OCI-LY3 (cell line): ENCODE data around the gene SLC25A10.

Experiments
- H2AFZ ChIP-seq: fragments of 200-600, 300-600 bp; shearing (Covaris generic); 2 replicates; pipeline ENCODE4 v1.6.0; 2014; ENCODE audit warnings: antibody characterized with exemption, low read depth, low read length
- H3K27ac ChIP-seq: fragments of 200-600, 300-600 bp; sonication (generic); 2 replicates; pipeline ENCODE4 v1.5.1; 2014; ENCODE audit warnings: mild to moderate bottlenecking, low read length, moderate library complexity, mixed read lengths
- H3K27me3 ChIP-seq: fragments of 200-600, 300-600 bp; sonication (generic); 2 replicates; pipeline ENCODE4 v1.6.1; 2014; ENCODE audit warnings: low read depth, low read length, mixed read lengths
- H3K36me3 ChIP-seq: fragments of 200-600, 300-600 bp; sonication (generic); replicated peaks from 2 replicates; pipeline ENCODE3; 2014; ENCODE audit warnings: low read depth, low read length, mixed read lengths
- H3K4me1 ChIP-seq: fragments of 300-600, 200-600 bp; sonication (generic); 2 replicates; pipeline ENCODE4 v1.6.1; 2014; ENCODE audit warnings: low read length, mixed read lengths
- H3K4me2 ChIP-seq: fragments of 200-600, 300-600 bp; sonication (generic); 2 replicates; pipeline ENCODE4 v1.6.1; 2014; ENCODE audit warnings: low read length, mixed read lengths
- H3K4me3 ChIP-seq: fragments of 300-600, 200-600 bp; sonication (generic); 2 replicates; pipeline ENCODE4 v1.5.1; 2014; ENCODE audit warnings: antibody characterized with exemption, mild to moderate bottlenecking, low read length, moderate library complexity
- H3K79me2 ChIP-seq: fragments of 300-600, 200-600 bp; shearing (Covaris generic); 2 replicates; pipeline ENCODE4 v1.6.1; 2014; ENCODE audit warnings: mild to moderate bottlenecking, low read length, mixed read lengths
- H3K9ac ChIP-seq: fragments of 300-600, 200-600 bp; shearing (Covaris generic); 2 replicates; pipeline ENCODE4 v1.6.0; 2014; ENCODE audit warnings: mild to moderate bottlenecking, low read length, moderate library complexity
- H3K9me3 ChIP-seq: fragments of 200-600, 300-600 bp; shearing (Covaris generic); 2 replicates; pipeline ENCODE4 v1.6.1; 2014; ENCODE audit warnings: low read length, mixed read lengths; ENCODE audit not compliant: insufficient read depth
- H4K20me1 ChIP-seq: fragments of 200-600, 300-600 bp; sonication (generic); 2 replicates; pipeline ENCODE4 v1.6.1; 2016; ENCODE audit warnings: low read length, mixed read lengths; ENCODE audit not compliant: insufficient read depth
- EZH2phosphoT487 ChIP-seq: fragments of 200-600 bp; shearing (Covaris generic); IDR thresholded peaks from 2 replicates; pipeline ENCODE4 v1.6.1; 2018; ENCODE audit warnings: antibody characterized with exemption, mixed run types, low read depth
- TF ChIP-seq, protein P1 (sequence below): fragments of 200-600, 300-600 bp; sonication (generic); IDR thresholded peaks from 2 replicates; pipeline ENCODE4 v1.5.1; 2014; ENCODE audit warnings: antibody characterized with exemption, low read length, low read depth

SLC25A10 gene

GRCh38 chr17:81717766-81718089, 5.6 kb downstream of the SLC25A10 start:
- Histone ChIP-seq H3K79me2 (peaks cover 21% of the 10 kb centered on the region), H2AFZ (no peak overlapping the region), H3K9me3 (no peaks in the 10 kb centered on the region), H3K27ac (no peak overlapping the region), H3K4me2 (no peak overlapping the region), H3K36me3 (peaks cover 4% of the 10 kb centered on the region), H3K4me1 (peaks cover 8% of the 10 kb centered on the region), H4K20me1 (peaks cover 5% of the 10 kb centered on the region; the same call in 1 of the 2 replicates), H3K4me3 (no peak overlapping the region), H3K27me3 (no peaks in the 10 kb centered on the region), H3K9ac (no peak overlapping the region)
- TF ChIP-seq, protein P1, sequence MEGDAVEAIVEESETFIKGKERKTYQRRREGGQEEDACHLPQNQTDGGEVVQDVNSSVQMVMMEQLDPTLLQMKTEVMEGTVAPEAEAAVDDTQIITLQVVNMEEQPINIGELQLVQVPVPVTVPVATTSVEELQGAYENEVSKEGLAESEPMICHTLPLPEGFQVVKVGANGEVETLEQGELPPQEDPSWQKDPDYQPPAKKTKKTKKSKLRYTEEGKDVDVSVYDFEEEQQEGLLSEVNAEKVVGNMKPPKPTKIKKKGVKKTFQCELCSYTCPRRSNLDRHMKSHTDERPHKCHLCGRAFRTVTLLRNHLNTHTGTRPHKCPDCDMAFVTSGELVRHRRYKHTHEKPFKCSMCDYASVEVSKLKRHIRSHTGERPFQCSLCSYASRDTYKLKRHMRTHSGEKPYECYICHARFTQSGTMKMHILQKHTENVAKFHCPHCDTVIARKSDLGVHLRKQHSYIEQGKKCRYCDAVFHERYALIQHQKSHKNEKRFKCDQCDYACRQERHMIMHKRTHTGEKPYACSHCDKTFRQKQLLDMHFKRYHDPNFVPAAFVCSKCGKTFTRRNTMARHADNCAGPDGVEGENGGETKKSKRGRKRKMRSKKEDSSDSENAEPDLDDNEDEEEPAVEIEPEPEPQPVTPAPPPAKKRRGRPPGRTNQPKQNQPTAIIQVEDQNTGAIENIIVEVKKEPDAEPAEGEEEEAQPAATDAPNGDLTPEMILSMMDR = no peak
- TF ChIP-seq EZH2phosphoT487 = no peak

DNA sequence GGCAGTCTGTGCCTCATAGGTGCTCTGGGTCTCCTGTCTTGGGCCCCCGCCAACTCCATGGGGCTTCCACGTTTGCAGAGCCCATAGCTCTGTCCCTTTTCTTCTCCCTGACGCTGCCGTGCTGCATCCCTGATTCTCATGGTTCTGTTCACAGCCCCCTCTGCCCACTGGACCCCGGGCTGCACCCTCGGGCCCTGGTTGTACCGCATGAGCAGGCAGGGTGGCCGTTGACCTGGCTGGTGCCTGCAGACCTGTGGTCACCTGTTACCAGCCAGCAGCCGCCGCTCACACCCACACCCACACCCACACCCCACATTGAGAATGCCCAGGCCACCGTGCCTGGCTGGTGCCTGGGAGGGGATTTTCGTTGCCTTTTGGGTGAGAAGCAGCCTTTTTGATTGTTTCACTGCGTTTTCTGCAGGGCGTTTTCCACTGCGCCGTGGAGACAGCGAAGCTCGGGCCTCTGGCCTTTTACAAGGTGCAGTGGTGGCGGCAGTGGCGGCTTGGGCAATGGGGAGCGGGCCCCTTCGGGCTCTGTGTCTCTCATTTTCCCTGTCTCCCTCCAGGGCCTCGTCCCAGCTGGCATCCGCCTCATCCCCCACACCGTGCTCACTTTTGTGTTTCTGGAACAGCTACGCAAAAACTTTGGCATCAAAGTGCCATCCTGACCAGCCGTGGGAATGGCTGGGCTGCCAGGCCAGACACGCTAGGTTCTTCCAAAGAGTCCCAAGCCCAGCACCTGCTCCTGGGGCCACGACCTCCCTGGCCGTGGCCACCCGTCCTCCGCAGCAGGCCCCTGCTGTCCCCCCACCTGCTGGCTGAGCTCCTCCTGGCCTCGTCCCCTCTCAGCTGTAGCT, 7.6 kb downstream of the SLC25A10 start:
- TF ChIP-seq, protein P1 = no peak
- TF ChIP-seq EZH2phosphoT487 = no peak
- Histone ChIP-seq H3K4me2 (no peak overlapping the region), H3K4me3 (no peak overlapping the region), H3K9me3 (no peaks in the 10 kb centered on the region), H3K79me2 (peaks cover 2% of the 10 kb centered on the region; the same call in 1 of the 2 replicates), H3K36me3 (peaks cover 4% of the 10 kb centered on the region), H3K9ac (no peak overlapping the region), H4K20me1 (no peaks in the 10 kb centered on the region), H3K4me1 (no peaks in the 10 kb centered on the region), H3K27ac (no peak overlapping the region), H3K27me3 (0 out of 2 replicates have a peak, but pooled peaks cover 6% of the 10 kb centered on the region), H2AFZ (no peak overlapping the region)

GRCh38 chr17:81720267-81721071, 8.4 kb downstream of the SLC25A10 start:
- Histone ChIP-seq H3K4me2 (no peak overlapping the region), H3K4me1 (peaks cover 2% of the 10 kb centered on the region), H3K36me3 (peaks cover 4% of the 10 kb centered on the region), H3K79me2 (no peaks in the 10 kb centered on the region), H3K27ac (no peak overlapping the region), H4K20me1 (no peaks in the 10 kb centered on the region), H3K9ac (no peak overlapping the region), H3K4me3 (no peak overlapping the region), H3K9me3 (no peaks in the 10 kb centered on the region), H3K27me3 (0 out of 2 replicates have a peak, but pooled peaks cover 6% of the 10 kb centered on the region), H2AFZ (no peak overlapping the region)
- TF ChIP-seq EZH2phosphoT487 = no peak
- TF ChIP-seq, protein P1 = no peak
